ENCODE data around the gene MEGF11. TPM values are rescaled to one million over a fixed set of nuclear protein-coding genes. Genes with fewer than 3 reads are reported as not detected.

MEGF11 gene
- total and polyA plus RNA-seq, 2 donors: 0.11 to 0.13 TPM

- DNase-seq (ENCODE audit: extremely low spot score): no peak
- Histone ChIP-seq H3K4me1 (ENCODE audit: insufficient read depth) (no peaks in the 10 kb centered on the region), H3K4me3 (ENCODE audit: low read depth, low read length) (no peak overlapping the region), H3K36me3 (ENCODE audit: insufficient read depth) (no peaks in the 10 kb centered on the region), H3K27ac (ENCODE audit: low read depth) (no peak overlapping the region)
- 47% methylated on average over 6 of the region's 6 CpGs for WGBS
Observed at GRCh38 chr15:66126031-66126441, 127.5 kb downstream of the MEGF11 start.

GRCh38 chr15:66124651-66125050, 128.9 kb downstream of the MEGF11 start:
- 68% methylated on average over 2 of the region's 2 CpGs for WGBS
- Histone ChIP-seq H3K27ac (ENCODE audit: low read depth) (no peak overlapping the region), H3K4me3 (ENCODE audit: low read depth, low read length) (no peak overlapping the region), H3K36me3 (ENCODE audit: insufficient read depth) (no peaks in the 10 kb centered on the region), H3K4me1 (ENCODE audit: insufficient read depth) (no peaks in the 10 kb centered on the region)
- DNase-seq (ENCODE audit: extremely low spot score): no peak

- WGBS: 82% methylated on average over 8 of the region's 8 CpGs
- DNase-seq (ENCODE audit: extremely low spot score): no peak
- Histone ChIP-seq H3K36me3 (ENCODE audit: insufficient read depth) (no peaks in the 10 kb centered on the region), H3K27ac (ENCODE audit: low read depth) (no peak overlapping the region), H3K4me3 (ENCODE audit: low read depth, low read length) (no peak overlapping the region), H3K4me1 (ENCODE audit: insufficient read depth) (no peaks in the 10 kb centered on the region)
Observed at GRCh38 chr15:66123799-66124198, 129.8 kb downstream of the MEGF11 start.

GRCh38 chr15:66120422-66120821, 133.1 kb downstream of the MEGF11 start:
- no peaks in the 10 kb centered on the region for H3K36me3 ChIP-seq (ENCODE audit: insufficient read depth)
- no peak overlapping the region for H3K27ac ChIP-seq (ENCODE audit: low read depth)
- DNase-seq (ENCODE audit: extremely low spot score): no peak
- WGBS: 79% methylated on average over 5 of the region's 5 CpGs
- H3K4me1 ChIP-seq (ENCODE audit: insufficient read depth): no peaks in the 10 kb centered on the region
- H3K4me3 ChIP-seq (ENCODE audit: low read depth, low read length): no peak overlapping the region

- no peak for DNase-seq (ENCODE audit: extremely low spot score)
- WGBS: 87% methylated on average over 4 of the region's 4 CpGs
- no peak overlapping the region for H3K4me3 ChIP-seq (ENCODE audit: low read depth, low read length)
- H3K36me3 ChIP-seq (ENCODE audit: insufficient read depth): no peaks in the 10 kb centered on the region
- H3K27ac ChIP-seq (ENCODE audit: low read depth): no peak overlapping the region
- H3K4me1 ChIP-seq (ENCODE audit: insufficient read depth): no peaks in the 10 kb centered on the region
Observed at GRCh38 chr15:66117841-66118240, 135.7 kb downstream of the MEGF11 start.

GRCh38 chr15:66115568-66116206, 137.9 kb downstream of the MEGF11 start:
- no peak overlapping the region for H3K27ac ChIP-seq (ENCODE audit: low read depth)
- H3K36me3 ChIP-seq (ENCODE audit: insufficient read depth): no peaks in the 10 kb centered on the region
- DNase-seq (ENCODE audit: extremely low spot score): no peak
- H3K4me3 ChIP-seq (ENCODE audit: low read depth, low read length): no peak overlapping the region
- no peaks in the 10 kb centered on the region for H3K4me1 ChIP-seq (ENCODE audit: insufficient read depth)
- 37% methylated on average over 18 of the region's 18 CpGs for WGBS

- whole genome bisulfite sequencing: 86% methylated on average over 8 of the region's 8 CpGs
- H3K4me3 ChIP-seq (ENCODE audit: low read depth, low read length): no peak overlapping the region
- no peak for DNase-seq (ENCODE audit: extremely low spot score)
- H3K27ac ChIP-seq (ENCODE audit: low read depth): no peak overlapping the region
- H3K4me1 ChIP-seq (ENCODE audit: insufficient read depth): no peaks in the 10 kb centered on the region
- H3K36me3 ChIP-seq (ENCODE audit: insufficient read depth): no peaks in the 10 kb centered on the region
Observed at GRCh38 chr15:66114863-66115425, 138.6 kb downstream of the MEGF11 start.

- DNase-seq (ENCODE audit: extremely low spot score): no peak
- 89% methylated on average over 1 of the region's 1 CpG for WGBS
- no peaks in the 10 kb centered on the region for H3K4me1 ChIP-seq (ENCODE audit: insufficient read depth)
- no peaks in the 10 kb centered on the region for H3K36me3 ChIP-seq (ENCODE audit: insufficient read depth)
- H3K27ac ChIP-seq (ENCODE audit: low read depth): no peak overlapping the region
- H3K4me3 ChIP-seq (ENCODE audit: low read depth, low read length): no peak overlapping the region
Observed at GRCh38 chr15:66112388-66112787, 141.2 kb downstream of the MEGF11 start.

GRCh38 chr15:66111363-66111762, 142.2 kb downstream of the MEGF11 start:
- no peaks in the 10 kb centered on the region for H3K4me1 ChIP-seq (ENCODE audit: insufficient read depth)
- DNase-seq (ENCODE audit: extremely low spot score): no peak

GRCh38 chr15:66110864-66111263, 142.7 kb downstream of the MEGF11 start:
- DNase-seq (ENCODE audit: extremely low spot score): no peak
- Histone ChIP-seq H3K36me3 (ENCODE audit: insufficient read depth) (no peaks in the 10 kb centered on the region), H3K27ac (ENCODE audit: low read depth) (no peak overlapping the region), H3K4me3 (ENCODE audit: low read depth, low read length) (no peak overlapping the region), H3K4me1 (ENCODE audit: insufficient read depth) (no peaks in the 10 kb centered on the region)
- WGBS: 90% methylated on average over 4 of the region's 4 CpGs

More at GRCh38 chr15:66111363-66111762, 142.2 kb downstream of the MEGF11 start:
- 79% methylated on average over 3 of the region's 3 CpGs for WGBS
- H3K36me3 ChIP-seq (ENCODE audit: insufficient read depth): no peaks in the 10 kb centered on the region
- H3K27ac ChIP-seq (ENCODE audit: low read depth): no peak overlapping the region
- no peak overlapping the region for H3K4me3 ChIP-seq (ENCODE audit: low read depth, low read length)

- 75% methylated on average over 5 of the region's 5 CpGs for WGBS
- no peak for DNase-seq (ENCODE audit: extremely low spot score)
- H3K4me3 ChIP-seq (ENCODE audit: low read depth, low read length): no peak overlapping the region
- no peaks in the 10 kb centered on the region for H3K36me3 ChIP-seq (ENCODE audit: insufficient read depth)
- H3K4me1 ChIP-seq (ENCODE audit: insufficient read depth): no peaks in the 10 kb centered on the region
- no peak overlapping the region for H3K27ac ChIP-seq (ENCODE audit: low read depth)
Observed at GRCh38 chr15:66109826-66110225, 143.7 kb downstream of the MEGF11 start.

- WGBS: 72% methylated on average over 16 of the region's 16 CpGs
- no peak for DNase-seq (ENCODE audit: extremely low spot score)
- Histone ChIP-seq H3K36me3 (ENCODE audit: insufficient read depth) (no peaks in the 10 kb centered on the region), H3K4me1 (ENCODE audit: insufficient read depth) (no peaks in the 10 kb centered on the region), H3K4me3 (ENCODE audit: low read depth, low read length) (no peak overlapping the region), H3K27ac (ENCODE audit: low read depth) (no peak overlapping the region)
Observed at GRCh38 chr15:66108483-66109265, 144.9 kb downstream of the MEGF11 start.

GRCh38 chr15:66107070-66107469, 146.5 kb downstream of the MEGF11 start:
- no peak overlapping the region for H3K4me3 ChIP-seq (ENCODE audit: low read depth, low read length)
- no peak for DNase-seq (ENCODE audit: extremely low spot score)
- no peaks in the 10 kb centered on the region for H3K4me1 ChIP-seq (ENCODE audit: insufficient read depth)
- no peaks in the 10 kb centered on the region for H3K36me3 ChIP-seq (ENCODE audit: insufficient read depth)
- no peak overlapping the region for H3K27ac ChIP-seq (ENCODE audit: low read depth)
- WGBS: 65% methylated on average over 7 of the region's 7 CpGs
